ACHN (cell line): ENCODE data around the gene GCKR.
"Not testable (repeated sequence)": the region's sequence is repeated elsewhere in the genome, so short reads cannot be mapped to it uniquely, and the experiment has no call there.

Source experiments
- DNase-seq: peaks from one replicate; pipeline ENCODE4 v3.0.0-alpha.2; 2015
- in situ Hi-C: cut with HindIII; loops from 2 replicates; pipeline ENCODE4 v1.10.0; 2017; ENCODE audit warnings: low sequenced_read_pairs, low pct_ligation_motif_present, low pct_unique_long_range_greater_than_20kb

The GCKR gene

DNA sequence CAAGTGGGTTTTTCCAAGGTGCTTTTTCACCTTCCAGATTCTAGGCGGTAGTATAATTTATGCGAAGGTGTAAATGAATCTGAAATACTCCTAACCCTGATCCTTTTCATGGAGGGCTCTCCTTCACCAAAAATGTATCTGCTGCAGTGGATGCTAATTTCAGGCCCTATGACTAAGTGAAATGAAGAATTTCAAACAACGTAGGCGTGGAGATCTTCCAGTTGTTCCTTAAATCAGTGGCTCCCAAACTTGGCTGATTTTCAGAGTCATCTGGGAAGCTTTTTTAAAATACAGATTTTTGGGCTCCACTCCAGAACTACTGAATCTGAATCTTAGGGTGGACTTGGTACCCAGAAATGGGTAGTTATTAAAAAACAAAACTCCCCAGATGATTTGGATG, 5.5 kb downstream of the GCKR start:
- in situ Hi-C loops: no loop called here
- DNase-seq: no peak

GRCh38 chr2:27506587-27506986, 9.9 kb downstream of the GCKR start:
- in situ Hi-C loops: no loop called here
- DNase-seq: no peak

DNA sequence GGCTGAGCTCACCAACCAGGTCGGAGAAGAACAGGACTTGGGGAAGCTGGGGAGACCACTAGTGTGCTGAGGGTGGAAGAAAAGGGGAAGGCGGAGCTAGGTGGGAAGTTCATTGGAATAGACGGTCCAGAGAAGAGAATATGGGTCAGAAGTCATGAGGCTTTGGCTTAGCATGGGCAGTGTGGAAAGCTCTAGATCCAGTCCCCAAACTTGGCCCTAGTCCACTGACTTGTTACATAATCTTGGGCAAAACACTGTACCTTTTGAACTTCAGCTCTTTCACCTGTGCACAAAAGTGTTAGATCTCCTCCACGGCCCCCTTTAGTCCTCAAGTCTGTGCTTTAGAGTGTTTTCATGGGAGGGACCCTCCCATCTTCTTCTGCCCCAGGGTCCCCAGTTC, 10.7 kb downstream of the GCKR start:
- in situ Hi-C loops: no loop called here
- no peak for DNase-seq

GRCh38 chr2:27509326-27509725, 12.7 kb downstream of the GCKR start:
- no peak for DNase-seq
- in situ Hi-C loops: no loop called here

DNA sequence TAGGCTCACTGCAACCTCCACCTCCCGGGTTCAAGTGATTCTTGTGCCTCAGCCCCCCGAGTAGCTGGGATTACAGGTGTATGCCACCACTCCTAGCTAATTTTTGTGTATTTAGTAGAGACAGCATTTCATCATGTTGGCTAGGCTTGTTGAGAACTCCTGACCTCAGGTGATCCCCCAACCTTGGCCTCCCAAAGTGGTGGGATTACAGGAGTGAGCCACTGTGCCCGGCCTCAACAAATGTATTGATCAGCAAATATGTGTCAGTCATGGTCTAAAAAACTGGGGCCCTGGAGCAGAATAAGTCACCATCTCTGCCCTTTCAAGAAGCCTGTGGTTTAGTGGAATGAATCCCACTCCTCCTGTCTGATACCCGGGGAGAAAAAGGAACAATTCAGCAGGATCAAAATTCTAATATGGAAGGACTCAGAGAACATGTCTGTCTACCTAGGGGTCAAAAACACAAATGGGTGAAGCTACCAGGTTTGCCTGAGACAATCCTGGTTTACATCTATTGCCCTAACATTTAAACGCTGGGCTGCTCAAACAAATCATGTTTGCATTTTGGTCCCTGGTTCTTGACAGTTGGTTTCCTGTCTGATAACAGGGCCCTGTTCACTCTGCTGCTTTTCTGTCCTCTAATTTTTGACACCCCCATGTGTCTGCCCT, 21.6 kb downstream of the GCKR start:
- no peak for DNase-seq
- in situ Hi-C loops: no loop called here

- in situ Hi-C loops: no loop called here
- DNase-seq: no peak
These were observed 22.1 kb downstream of the GCKR start for GRCh38 chr2:27518782-27519113.

- no peak for DNase-seq
- in situ Hi-C loops: no loop called here
These were observed 23.7 kb downstream of the GCKR start for GRCh38 chr2:27520316-27520715.

DNA sequence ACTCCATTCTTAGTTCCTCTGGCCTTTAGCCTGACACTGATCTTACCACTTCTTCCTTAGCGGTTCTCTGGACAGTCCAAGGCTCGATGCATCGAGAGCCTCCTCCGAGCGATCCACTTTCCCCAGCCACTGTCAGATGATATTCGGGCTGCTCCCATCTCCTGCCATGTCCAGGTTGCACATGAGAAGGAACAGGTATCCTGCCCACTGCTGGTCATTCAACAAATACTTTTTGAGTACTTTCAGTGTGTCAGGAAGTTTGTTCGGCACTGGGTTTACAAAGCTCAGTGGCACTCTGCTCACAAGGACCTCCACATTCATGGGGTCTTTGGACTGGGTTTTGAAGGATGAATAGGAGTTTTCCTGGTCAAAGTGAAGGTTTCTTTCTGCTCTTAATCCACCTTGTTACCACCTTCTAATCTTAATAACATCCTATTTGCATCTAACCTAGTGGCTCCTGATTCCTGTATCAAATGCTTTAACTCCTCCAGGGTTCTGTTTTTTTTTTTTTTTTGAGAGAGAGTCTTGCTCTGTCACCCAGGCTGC, 25.8 kb downstream of the GCKR start:
- DNase-seq: no peak
- in situ Hi-C loops: no loop called here

GRCh38 chr2:27527182-27527581, 30.5 kb downstream of the GCKR start:
- peak; percentile 16 for DNase-seq
- in situ Hi-C loops: no loop called here

- in situ Hi-C loops: no loop called here
- no peak for DNase-seq
These were observed 35.3 kb downstream of the GCKR start for GRCh38 chr2:27531983-27532382.

- in situ Hi-C loops: no loop called here
- no peak for DNase-seq
These were observed 40.6 kb downstream of the GCKR start for GRCh38 chr2:27537287-27537686.

GRCh38 chr2:27538839-27539450, 42.3 kb downstream of the GCKR start:
- DNase-seq, in situ Hi-C loops: not testable (repeated sequence)

DNA sequence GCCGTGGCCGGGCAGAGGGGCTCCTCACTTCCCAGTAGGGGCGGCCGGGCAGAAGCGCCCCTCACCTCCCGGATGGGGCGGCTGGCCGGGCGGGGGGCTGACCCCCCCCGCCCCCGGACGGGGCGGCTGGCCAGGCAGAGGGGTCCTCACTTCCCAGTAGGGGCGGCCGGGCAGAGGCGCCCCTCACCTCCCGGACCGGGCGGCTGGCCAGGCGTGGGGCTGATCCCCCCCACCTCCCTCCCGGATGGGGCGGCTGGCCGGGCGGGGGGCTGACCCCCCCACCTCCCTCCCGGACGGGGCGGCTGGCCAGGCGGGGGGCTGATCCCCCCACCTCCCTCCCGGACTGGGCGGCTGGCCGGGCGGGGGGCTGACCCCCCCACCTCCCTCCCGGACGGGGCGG, 43.0 kb downstream of the GCKR start:
- DNase-seq, in situ Hi-C loops: not testable (repeated sequence)

DNA sequence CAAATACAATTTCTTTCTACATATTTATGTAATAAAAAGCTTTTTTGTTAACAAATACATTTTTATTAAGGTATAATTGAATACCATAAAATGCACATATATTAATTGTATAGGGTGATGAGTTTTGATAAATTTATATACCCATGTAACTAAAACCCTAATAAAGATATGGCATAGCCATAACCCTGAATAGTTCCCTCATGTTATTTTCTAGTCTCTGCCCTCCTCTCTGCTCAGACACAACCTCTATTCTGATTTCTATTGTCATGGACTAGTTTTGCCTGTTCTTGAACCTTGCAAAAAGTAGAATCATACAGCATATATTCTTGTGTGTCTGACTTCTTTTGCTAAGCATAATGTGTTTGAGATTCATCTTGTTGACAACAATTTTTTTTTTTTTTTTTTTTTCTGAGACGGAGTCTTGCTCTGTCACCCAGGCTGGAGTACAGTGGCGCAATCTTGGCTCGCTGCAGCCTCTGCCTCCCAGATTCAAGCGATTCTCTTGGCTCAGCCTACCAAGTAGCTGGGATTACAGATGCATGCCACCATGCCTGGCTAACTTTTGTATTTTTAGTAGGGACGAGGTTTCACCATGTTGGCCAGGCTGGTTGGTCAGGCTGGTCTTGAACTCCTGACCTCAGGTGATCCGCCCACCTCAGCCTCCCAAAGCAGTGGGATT, 47.6 kb downstream of the GCKR start:
- DNase-seq: no peak
- in situ Hi-C loops: no loop called here

GRCh38 chr2:27545348-27546141, 48.9 kb downstream of the GCKR start:
- DNase-seq: no peak
- in situ Hi-C loops: no loop called here

- DNase-seq: no peak
- in situ Hi-C loops: no loop called here
These were observed 52.7 kb downstream of the GCKR start for GRCh38 chr2:27549303-27549702.

GRCh38 chr2:27551514-27551913, 54.9 kb downstream of the GCKR start:
- DNase-seq: no peak
- in situ Hi-C loops: no loop called here

DNA sequence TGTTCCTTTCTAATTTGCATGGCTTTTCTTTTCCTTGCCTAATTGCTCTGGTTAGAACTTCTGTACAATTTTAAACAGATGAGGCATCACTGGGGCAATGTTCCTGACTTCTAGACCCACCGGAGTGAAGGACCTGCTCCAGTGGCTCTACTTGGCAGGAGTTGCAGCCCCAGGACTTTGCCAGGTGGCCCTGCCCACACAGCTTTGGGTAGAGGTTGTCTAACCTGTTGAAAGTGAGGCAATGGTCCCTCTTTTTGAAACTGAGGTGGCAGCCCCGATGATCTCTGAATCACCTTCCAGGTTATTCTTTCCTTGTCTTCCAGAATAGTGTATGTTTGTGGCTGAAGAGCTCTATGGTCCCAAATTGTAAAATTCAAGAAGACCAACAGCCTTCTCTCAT, 56.3 kb downstream of the GCKR start:
- no peak for DNase-seq
- in situ Hi-C loops: no loop called here

GRCh38 chr2:27554451-27554850, 57.8 kb downstream of the GCKR start:
- DNase-seq, in situ Hi-C loops: not testable (repeated sequence)
